ENCODE results near the gene GUCY1A2. TPM values are rescaled to one million over a fixed set of nuclear protein-coding genes. Genes with fewer than 3 reads are reported as not detected.
"Not testable (repeated sequence)": the region's sequence is repeated elsewhere in the genome, so short reads cannot be mapped to it uniquely, and the experiment has no call there.

The GUCY1A2 gene
- total RNA-seq, 1 donor from 2014 or later, result 12.4 TPM

DNA sequence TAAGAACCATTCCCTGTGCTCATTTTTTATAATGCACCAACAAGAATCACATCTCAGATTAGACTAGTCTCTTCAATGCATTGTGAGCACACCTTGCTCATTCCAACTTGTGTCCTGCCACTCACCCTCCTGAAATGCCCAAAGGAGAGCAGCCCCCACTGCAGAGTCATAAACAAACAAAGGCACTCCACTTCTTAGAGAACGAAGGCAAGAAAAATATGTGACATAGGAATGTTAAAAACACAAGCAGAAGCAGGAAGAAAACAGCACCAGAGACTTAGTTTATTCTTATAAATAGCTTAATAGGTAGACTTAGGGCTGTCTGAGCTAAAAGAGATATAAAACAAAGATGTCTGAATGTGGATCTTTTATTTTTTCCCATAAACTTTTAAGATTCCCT is 57.2 kb downstream of the GUCY1A2 start:
- no peak for ATAC-seq
- intact Hi-C loops (cut with DNase I), result no loop called here

DNA sequence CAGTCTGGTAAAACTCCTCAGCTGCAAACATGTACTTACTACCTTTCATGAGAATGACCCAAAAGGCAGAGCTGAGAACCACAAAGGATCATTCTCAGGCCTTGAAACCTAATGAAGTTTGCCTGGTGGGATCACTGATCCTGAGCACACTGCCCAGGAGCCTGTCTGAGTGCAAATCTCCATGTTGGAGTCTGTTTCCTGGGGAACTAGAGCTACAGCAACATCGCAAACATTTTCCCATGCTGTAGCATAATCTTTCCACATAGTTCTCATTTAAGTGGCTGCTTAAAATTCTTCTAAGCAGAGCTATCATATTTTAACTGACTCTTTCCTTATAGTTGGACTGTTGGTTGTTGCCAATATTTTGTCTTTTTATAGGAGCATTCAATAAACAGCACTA is 58.5 kb downstream of the GUCY1A2 start:
- peak; percentile 39 for ATAC-seq
- intact Hi-C loops (cut with DNase I), result no loop called here
- no peak for DNase-seq (ENCODE audit: missing footprints)

More for the DNA sequence above, 57.2 kb downstream of the GUCY1A2 start:
- no peak for DNase-seq (ENCODE audit: missing footprints)

DNA sequence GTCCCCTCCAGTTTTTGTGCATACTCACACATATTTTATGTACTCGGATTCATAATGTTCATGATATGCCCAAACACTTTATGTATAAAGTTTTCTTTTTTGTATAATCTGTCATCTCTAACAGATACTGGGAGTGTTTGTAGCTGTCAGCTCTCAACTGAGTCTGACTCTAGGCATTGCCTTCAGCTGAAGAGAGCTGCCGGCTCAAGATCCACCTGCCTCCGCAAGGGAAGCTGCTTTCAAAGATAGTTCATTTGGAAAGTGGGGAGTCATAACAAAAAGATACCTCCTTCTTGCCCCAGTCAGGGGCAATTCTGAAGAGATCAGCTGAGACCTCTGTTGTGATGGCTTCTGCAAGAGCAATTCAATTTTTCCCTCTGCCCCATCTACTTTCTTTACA is 58.9 kb downstream of the GUCY1A2 start:
- intact Hi-C loops (cut with DNase I), result no loop called here
- ATAC-seq (no peak), DNase-seq (ENCODE audit: missing footprints) (no peak)

DNA sequence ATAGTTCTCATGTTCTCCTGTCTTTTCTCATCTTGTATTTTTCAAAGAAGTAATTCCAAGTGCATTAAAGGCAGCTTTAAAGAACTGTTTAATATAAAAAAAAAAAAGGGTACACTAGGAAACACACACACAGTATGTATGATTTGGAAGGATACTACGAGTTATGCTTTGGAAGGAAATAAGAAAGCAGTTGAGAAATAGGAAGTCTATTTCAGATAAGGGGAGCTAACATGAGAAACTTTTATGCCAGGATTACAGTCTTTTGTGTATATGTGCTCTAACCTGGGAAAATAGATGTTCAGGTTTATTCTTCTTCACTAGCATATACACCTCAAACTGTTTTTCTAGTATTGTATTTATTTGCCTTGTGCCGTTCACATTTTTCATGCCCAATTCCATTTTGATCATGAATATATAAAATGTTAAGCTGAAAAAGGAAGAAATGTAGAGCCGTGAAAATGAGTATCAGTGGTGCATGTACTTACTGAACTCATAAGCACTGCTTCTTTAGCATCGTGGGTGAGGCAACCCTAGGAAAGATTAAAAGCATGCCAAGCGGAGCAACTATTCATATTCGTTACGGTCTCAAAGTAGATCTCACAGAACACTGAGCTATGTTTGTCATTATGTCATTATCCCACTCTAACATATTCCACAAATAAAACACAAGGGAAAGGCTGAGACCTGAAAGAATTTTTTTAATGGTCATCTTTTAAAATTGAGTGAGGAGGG is 59.6 kb downstream of the GUCY1A2 start:
- no peak for ATAC-seq
- no peak for DNase-seq (ENCODE audit: missing footprints)
- intact Hi-C loops (cut with DNase I), result no loop called here

DNA sequence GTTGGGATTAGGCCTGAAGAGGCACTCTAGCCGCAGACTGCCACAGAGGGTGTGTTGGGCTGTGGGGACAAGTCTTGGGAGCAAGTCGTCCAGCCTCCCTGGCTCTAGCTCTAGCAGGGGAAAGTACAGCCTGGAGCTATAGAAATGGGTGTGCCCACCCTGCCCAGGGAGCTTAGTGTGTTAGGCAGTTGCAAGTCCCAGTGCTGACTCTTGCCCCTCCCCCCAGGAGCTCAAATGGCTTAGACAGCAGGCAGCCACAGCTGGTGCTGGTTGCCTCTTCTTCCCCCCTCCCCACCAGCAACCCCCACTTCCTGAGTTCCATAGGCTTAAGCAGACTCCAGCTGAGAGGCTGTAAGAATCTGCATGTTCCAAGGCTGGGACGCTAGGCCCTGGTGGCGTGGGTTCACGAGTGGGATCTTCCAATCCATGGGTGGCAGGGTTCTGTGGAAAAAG is 61.2 kb downstream of the GUCY1A2 start:
- ATAC-seq (no peak), DNase-seq (ENCODE audit: missing footprints) (no peak)
- intact Hi-C loops (cut with DNase I), result no loop called here

DNA sequence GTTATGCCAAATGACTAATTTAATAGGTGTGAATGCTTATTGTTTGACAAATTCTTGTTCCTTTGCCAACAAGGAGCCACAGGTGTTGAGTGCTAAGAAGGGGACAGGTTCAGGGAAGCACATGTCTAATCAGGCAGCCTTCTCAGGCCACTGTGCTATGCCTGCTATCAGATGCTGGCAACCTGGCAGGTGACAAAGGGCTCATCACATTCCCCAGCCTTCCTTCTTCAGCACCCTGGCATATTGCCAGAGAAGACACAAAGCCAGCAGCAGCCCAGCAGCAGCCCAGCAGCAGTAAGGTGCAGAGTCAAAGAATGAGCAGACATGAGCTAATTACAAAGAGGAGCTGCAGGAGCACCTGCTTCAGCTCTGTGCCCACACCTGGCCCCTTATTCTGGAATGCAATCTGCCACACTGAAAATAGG is 68.2 kb downstream of the GUCY1A2 start:
- ATAC-seq, result peak; percentile 68
- intact Hi-C loops (cut with DNase I), result no loop called here
- peak; percentile 27 for DNase-seq (ENCODE audit: missing footprints)

DNA sequence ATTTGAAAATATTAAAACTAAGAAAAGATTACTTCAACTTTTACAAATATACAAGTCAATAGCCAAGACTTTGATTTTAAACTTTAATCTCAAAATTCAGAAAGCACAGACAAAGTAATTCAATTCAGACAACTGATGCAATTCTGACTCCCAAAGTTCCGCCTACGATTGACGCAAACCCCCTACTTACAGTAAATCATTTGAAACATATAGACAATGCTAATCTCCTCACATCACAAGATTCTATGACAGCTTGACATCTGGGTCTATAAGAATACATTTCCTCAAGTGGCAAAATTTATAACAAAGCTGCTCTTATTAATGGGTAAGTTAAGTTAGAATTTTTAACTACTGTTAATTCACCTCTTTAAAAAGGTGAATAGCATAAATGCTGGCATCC is 75.2 kb downstream of the GUCY1A2 start:
- ATAC-seq (no peak), DNase-seq (ENCODE audit: missing footprints) (no peak)
- intact Hi-C loops (cut with DNase I), result no loop called here

DNA sequence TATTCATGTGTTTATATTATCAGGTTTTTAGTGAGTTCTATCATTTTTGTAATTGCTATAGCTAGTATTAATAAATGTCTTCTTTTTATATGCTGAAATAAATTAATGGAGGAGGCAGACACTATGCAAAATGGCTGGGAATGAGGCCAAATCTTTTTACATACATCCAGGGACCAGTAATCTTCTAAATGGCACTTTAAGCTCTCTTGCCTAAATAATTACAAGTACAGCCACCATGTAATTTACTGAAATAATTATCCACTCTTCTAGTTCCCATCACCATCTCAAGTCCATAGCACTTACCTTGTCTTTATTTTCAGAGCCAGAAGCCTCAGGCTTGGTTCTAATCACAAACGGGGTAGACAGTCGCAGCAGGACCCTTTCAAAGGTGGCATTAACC is 79.1 kb downstream of the GUCY1A2 start:
- no peak for ATAC-seq
- no peak for DNase-seq (ENCODE audit: missing footprints)
- intact Hi-C loops (cut with DNase I), result no loop called here

DNA sequence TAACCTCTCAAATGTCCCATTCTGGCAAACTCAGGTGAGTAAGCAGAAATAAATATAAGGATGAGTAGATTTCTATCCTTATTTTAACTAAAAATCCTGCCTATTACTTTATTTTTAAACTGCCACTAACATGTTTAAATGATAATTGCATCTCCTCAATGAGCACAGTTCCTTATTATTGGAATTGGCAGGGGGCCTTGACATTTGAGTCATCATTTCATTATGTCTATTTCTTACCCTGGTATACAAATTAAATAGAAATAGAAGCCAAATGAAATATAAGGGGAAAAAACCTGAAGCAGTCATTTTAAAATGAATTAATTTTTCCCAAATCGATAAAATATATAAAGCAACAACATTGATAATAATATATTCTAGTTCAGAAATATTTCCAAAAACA is 81.2 kb downstream of the GUCY1A2 start:
- DNase-seq (ENCODE audit: missing footprints) (no peak), ATAC-seq (no peak)
- intact Hi-C loops (cut with DNase I), result no loop called here

DNA sequence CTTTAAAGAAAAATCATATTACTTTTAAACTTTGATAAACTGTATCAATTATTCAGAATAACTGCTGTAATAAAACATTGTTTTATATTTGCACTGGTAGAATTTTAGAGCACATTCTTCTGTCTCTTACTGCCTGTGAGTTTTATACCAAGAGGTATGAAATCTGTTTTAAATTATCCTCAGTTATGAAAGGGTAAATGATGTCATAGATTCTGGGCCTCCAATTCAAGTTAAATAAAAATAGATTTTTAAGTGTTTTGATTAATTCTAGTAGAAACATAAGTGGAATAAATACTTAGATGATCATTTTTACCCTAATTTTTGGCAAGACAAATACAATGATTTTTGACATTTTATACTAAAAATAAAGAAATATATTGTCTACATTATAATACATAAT is 93.0 kb downstream of the GUCY1A2 start:
- intact Hi-C loops (cut with DNase I), result no loop called here

DNA sequence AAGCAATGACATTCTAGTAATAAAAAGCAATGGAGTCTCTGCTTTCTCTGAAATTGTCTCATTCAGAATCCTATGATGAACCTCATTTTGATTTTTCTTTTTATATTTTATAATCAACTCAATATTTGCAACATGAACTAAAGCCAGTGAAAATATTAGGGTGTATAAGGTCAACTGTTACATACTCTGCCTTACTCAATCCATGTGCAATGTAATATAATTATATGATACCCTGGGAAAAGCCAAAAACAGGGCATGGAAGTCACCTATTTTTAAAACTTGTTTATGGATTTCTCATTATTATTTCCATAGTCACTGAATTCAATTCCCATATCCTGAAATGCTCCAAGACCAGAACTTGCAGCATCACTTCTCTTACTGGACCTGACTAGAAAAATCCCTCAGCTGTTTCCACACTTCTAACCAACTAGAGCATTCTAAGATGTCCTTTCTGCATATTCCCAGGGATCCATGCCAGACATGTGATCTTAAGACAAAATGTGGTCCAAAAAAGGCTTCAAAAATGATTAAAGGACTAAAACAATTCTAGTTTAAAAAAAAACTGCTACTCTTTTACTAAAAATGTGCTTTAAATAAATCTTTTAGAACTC is 97.3 kb downstream of the GUCY1A2 start:
- no peak for ATAC-seq
- DNase-seq (ENCODE audit: missing footprints), result no peak
- intact Hi-C loops (cut with DNase I), result no loop called here

More for the DNA sequence above, 93.0 kb downstream of the GUCY1A2 start:
- DNase-seq (ENCODE audit: missing footprints) (no peak), ATAC-seq (no peak)

DNA sequence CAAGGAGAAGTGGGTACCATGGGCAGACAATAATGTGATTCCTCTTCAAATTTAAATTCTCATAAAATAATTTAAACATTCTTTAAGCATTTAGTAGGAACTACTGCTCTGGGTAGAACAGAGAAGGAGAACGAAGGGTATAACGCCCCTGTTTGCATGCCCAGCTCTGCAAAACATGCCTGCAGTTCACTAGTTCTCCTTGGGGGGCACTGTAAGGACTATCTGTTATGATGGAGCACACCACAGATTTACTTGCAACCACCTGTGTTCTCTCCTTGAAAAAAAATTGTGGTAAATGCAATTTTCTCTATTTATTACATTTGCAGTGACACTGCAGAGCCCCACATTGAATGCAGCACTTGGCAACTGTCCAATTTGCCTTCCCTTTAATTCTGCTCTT is 100.3 kb downstream of the GUCY1A2 start:
- intact Hi-C loops (cut with DNase I), result no loop called here
- DNase-seq (ENCODE audit: missing footprints) (no peak), ATAC-seq (no peak)

DNA sequence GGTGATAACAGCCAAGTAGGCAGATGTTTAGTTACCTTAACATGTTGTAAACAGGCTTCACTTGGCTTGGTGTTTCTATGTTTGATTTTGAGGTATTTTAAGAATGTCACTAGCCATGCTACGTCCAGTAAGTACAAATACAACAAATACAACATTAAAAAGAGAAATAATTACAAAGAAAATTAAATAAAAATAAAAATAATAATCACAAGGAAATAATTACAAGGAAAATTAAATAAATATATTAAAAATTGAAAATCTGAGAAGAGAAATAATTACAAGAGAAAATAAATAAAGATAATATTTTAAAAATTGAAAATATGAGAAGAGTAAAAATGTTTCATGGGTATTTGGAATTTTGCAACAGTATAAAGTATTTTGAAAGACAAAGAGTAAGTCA is 103.9 kb downstream of the GUCY1A2 start:
- intact Hi-C loops (cut with DNase I), result no loop called here
- ATAC-seq (no peak), DNase-seq (ENCODE audit: missing footprints) (no peak)

DNA sequence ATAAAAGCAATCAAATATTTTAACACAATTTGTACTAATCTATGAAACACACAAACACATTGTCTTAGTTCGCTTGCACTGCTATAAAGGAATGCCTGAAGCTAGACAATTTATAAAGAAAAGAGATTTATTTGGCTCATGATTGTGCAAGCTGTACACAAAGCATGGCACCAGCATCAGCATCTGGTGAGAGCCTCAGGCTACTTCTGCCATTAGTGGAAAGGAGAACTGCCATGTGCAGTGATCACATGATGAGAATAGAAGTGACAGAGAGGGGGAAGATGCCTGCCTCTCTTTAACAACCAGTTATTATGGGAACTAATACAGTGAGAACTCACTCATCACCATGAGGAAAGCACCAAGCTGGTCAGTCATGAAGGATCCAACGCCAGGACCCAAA is 105.1 kb downstream of the GUCY1A2 start:
- ATAC-seq, result no peak
- intact Hi-C loops (cut with DNase I), result no loop called here
- no peak for DNase-seq (ENCODE audit: missing footprints)

DNA sequence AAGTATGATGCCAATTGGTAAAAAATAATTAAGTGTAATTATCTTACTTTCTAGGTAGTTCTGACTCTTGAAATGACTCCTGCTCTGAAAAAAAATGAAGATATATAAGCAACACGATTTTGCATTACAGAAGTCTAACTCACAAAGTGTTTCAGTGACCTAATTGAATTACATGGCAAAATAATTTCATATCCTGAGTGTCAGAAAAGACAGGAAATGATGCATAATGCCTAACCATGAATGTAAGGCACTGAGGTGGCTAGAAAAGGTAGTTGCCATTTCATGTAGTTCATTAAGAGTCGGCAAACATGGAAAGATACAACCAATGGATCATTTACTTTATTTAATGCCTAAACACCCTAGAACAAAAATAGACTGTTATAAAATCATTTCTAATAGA is 113.5 kb downstream of the GUCY1A2 start:
- intact Hi-C loops (cut with DNase I), result no loop called here
- ATAC-seq (no peak), DNase-seq (ENCODE audit: missing footprints) (no peak)

DNA sequence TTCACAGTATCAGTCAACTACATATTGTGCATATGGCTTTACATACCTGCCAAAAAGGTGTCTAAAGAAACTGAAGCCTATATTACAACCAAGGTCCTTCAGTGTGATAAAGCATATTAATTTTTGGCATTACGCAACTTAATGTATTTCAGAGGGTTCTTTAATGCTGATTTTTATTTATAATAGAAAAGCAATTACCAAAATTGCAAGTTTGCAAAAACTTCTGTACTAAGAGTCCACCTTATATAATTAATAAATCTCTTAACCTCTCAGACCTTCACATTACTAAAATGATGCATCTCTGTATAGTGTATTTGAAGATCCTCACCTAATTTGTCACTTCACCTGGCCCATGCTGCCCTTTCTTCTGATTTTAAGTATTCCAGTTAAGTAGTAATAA is 128.6 kb downstream of the GUCY1A2 start:
- intact Hi-C loops (cut with DNase I), result no loop called here
- ATAC-seq, result no peak
- DNase-seq (ENCODE audit: missing footprints), result no peak

DNA sequence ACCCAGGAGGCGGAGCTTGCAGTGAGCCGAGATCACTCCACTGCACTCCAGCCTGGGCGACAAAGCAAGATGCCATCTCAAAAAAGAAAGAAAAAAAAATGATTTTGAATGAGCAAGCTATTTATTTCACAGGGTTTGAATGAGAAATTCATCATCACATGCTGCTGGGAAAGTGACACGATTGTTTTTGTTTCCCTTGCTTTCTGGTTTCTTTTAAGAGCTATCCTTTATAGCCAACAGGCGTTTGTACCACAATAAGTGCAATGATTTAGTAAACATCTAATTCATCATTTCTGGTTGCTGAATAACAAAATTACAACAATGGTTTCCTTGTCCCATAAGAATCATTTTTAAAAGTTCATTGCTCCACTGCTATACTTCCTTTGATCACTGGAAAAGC is 129.9 kb downstream of the GUCY1A2 start:
- DNase-seq (ENCODE audit: missing footprints), result no peak
- intact Hi-C loops (cut with DNase I), result no loop called here
- ATAC-seq, result no peak

DNA sequence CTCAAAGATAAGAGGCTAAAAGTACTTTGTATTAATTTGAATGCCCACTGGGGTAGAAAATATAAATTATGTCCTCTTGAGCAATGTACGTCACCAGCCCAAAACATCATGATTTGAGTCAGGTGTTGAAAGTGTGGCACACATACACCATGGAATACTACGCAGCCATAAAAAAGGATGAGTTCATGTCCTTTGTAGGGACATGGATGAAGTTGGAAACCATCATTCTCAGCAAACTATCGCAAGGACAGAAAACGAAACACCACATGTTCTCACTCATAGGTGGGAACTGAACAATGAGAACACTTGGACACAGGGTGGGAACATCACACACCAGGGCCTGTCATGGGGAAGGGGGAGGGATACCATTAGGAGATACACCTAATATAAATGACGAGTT is 134.6 kb downstream of the GUCY1A2 start:
- ATAC-seq; DNase-seq (ENCODE audit: missing footprints); intact Hi-C loops (cut with DNase I): not testable (repeated sequence)

DNA sequence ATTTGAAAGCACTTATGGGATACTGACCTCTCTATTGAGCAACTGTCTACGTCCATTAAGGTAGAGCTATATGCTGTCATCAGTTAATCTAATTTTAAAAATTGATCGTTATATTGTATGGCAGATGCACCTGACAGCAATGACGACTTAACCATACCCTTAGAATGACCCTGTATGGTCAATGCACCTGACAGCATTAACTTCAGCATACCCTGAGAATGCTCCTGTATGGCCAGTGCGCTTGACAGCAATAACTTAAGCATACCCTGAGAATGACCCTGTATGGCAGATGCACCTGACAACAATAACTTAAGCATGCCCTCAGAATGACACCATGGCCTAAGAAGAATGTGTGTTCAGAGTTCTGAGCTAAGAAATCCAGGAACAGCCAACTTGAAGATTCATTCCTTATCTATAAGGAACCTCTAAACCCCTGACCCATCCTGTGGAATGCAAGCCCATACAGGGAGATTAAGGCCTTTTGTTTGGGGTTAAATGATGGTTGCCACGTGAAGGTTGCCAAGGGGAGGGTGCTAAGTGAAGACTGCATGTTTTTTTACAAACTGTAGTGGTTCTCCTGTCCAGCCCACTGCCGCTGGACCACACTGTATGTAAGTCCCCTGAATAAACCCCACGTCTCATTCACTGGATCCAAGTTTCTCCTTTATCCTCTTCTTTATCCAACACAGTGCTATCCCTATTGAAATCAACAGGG is 138.3 kb downstream of the GUCY1A2 start:
- DNase-seq (ENCODE audit: missing footprints) (no peak), ATAC-seq (no peak)
- intact Hi-C loops (cut with DNase I), result no loop called here

DNA sequence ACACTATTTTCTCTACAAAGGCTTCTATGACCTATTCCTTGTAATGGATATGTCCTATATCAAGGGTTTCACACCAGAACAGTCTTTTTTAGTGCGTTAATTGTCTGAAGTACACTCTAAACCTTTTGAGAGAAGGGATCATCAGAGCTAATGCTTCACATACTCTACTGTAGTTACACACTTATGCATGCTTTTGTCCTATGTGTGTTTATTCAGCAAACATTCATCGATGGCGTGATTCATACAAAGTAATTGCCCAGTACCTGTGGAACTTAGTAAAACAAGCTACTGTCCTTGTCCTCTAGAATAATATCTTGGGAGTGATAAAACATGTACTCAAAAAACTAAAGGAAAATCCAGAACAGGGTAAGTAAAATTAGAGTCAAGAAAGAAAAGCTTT is 139.2 kb downstream of the GUCY1A2 start:
- intact Hi-C loops (cut with DNase I), result no loop called here
- DNase-seq (ENCODE audit: missing footprints), result no peak
- ATAC-seq, result no peak

Measured in Right ventricle myocardium inferior (tissue), 1 donor.